Calu3 (cell line): Measurements from ENCODE around the gene FEM1B. TPM values are rescaled to one million over a fixed set of nuclear protein-coding genes. Genes with fewer than 3 reads are reported as not detected.

Experiments used
- BruUV-seq: library from RNA; stranded (reverse); fragments of 400-500 nt; replicated peaks from 2 replicates; lab custom pipeline; 2021; lab: Mats Ljungman, UMichigan
- CTCF ChIA-PET: fragments of 300-600 bp; sonication (Branson Sonifier 250); formaldehyde crosslinking; loops from one replicate; lab custom pipeline; 2022; ENCODE audit warnings: antibody characterized with exemption; lab: Charles Lee
- DNase-seq: peaks from one replicate; pipeline ENCODE4 v3.0.0; 2022
- H3K27ac Mint-ChIP-seq: one replicate; pipeline ENCODE4 v1.8.0; 2022; ENCODE audit warnings: mixed read lengths; ENCODE audit not compliant: unreplicated experiment
- H3K27me3 Mint-ChIP-seq: one replicate; pipeline ENCODE4 v1.8.0; 2022; ENCODE audit warnings: mixed read lengths; ENCODE audit not compliant: unreplicated experiment
- H3K36me3 Mint-ChIP-seq: one replicate; pipeline ENCODE4 v1.8.0; 2022; ENCODE audit warnings: mild to moderate bottlenecking, moderate library complexity, mixed read lengths; ENCODE audit not compliant: insufficient read depth, unreplicated experiment
- H3K4me1 Mint-ChIP-seq: one replicate; pipeline ENCODE4 v1.8.0; 2022; ENCODE audit warnings: mild to moderate bottlenecking, low read depth, mixed read lengths; ENCODE audit not compliant: unreplicated experiment
- H3K4me3 Mint-ChIP-seq: one replicate; pipeline ENCODE4 v1.8.0; 2022; ENCODE audit warnings: mild to moderate bottlenecking, low read depth, moderate library complexity, mixed read lengths; ENCODE audit not compliant: unreplicated experiment
- H3K9me3 Mint-ChIP-seq: one replicate; pipeline ENCODE4 v1.8.0; 2022; ENCODE audit warnings: low read depth, mixed read lengths; ENCODE audit not compliant: unreplicated experiment
- intact Hi-C: fragments of 100-400 bp; cut with micrococcal nuclease; formaldehyde crosslinking; loops from one replicate; pipeline ENCODE4 v1.10.0; 2022; ENCODE audit not compliant: unreplicated experiment
- total RNA-seq: library from RNA; stranded (reverse); gene quantifications from 2 replicates; pipeline ENCODE4 v1.2.3, GENCODE V29; 2022
- TF ChIP-seq, protein P1 (sequence below): fragments of 200-600 bp; IDR thresholded peaks from one replicate; pipeline ENCODE4 v1.8.0; 2022; ENCODE audit warnings: antibody characterized with exemption; ENCODE audit not compliant: unreplicated experiment

The FEM1B gene
- total RNA-seq, 1 experiment from 2014 or later = 41.4 TPM

DNA sequence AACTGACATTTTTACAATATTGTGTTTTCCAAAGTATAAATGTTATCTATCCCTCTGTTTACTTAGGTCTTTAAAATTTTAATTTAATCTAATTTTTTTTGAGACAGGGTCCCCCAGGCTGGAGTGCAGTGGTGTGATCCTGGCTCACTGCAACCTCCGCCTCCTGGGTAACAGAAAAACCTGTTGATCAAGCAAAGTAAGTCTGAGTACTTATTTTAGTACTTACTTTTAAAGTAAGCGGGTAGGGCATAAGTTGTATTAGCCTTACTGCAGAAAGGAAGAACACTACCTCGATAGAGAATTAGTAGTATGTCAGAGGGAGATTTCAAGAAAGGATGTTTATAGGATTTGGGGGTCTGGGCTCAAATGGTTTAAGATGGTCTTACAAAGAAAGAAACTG lies 11.9 kb upstream of the FEM1B start:
- TF ChIP-seq, protein P1, sequence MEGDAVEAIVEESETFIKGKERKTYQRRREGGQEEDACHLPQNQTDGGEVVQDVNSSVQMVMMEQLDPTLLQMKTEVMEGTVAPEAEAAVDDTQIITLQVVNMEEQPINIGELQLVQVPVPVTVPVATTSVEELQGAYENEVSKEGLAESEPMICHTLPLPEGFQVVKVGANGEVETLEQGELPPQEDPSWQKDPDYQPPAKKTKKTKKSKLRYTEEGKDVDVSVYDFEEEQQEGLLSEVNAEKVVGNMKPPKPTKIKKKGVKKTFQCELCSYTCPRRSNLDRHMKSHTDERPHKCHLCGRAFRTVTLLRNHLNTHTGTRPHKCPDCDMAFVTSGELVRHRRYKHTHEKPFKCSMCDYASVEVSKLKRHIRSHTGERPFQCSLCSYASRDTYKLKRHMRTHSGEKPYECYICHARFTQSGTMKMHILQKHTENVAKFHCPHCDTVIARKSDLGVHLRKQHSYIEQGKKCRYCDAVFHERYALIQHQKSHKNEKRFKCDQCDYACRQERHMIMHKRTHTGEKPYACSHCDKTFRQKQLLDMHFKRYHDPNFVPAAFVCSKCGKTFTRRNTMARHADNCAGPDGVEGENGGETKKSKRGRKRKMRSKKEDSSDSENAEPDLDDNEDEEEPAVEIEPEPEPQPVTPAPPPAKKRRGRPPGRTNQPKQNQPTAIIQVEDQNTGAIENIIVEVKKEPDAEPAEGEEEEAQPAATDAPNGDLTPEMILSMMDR = no peak
- no peak overlapping the region for H3K4me3 Mint-ChIP-seq
- intact Hi-C loops = no loop called here
- no peaks in the 10 kb centered on the region for H3K36me3 Mint-ChIP-seq
- H3K9me3 Mint-ChIP-seq = no peaks in the 10 kb centered on the region
- H3K27me3 Mint-ChIP-seq = peaks cover 28% of the 10 kb centered on the region
- no peak overlapping the region for H3K27ac Mint-ChIP-seq
- CTCF ChIA-PET = no interaction called here
- no peak for DNase-seq
- H3K4me1 Mint-ChIP-seq = no peaks in the 10 kb centered on the region
- BruUV-seq = no TSS peak

DNA sequence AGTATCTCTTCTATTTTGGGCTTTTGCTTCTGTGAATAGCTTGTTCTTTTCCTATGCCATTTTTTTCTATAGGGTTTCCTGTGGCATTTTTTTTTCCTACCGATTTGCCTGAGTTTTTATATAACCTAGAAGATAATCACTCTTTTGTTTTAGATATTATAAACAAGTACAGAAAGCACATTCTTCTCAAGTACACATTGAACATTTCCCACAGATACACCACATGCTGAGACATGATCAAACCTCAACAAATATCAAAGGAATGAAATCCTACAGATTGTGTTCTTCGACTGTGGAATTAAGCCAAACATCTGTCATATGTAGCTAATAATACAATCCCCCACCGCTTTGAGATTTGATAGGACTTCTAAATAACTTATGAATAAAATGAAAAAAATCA lies 9.1 kb upstream of the FEM1B start:
- CTCF ChIA-PET = no interaction called here
- intact Hi-C loops = no loop called here
- TF ChIP-seq, protein P1 = no peak
- Mint-ChIP-seq H3K9me3 (no peaks in the 10 kb centered on the region), H3K4me1 (peaks cover 27% of the 10 kb centered on the region), H3K4me3 (no peak overlapping the region), H3K27me3 (peaks cover 13% of the 10 kb centered on the region), H3K27ac (no peak overlapping the region), H3K36me3 (peaks cover 5% of the 10 kb centered on the region)
- no peak for DNase-seq
- no TSS peak for BruUV-seq

DNA sequence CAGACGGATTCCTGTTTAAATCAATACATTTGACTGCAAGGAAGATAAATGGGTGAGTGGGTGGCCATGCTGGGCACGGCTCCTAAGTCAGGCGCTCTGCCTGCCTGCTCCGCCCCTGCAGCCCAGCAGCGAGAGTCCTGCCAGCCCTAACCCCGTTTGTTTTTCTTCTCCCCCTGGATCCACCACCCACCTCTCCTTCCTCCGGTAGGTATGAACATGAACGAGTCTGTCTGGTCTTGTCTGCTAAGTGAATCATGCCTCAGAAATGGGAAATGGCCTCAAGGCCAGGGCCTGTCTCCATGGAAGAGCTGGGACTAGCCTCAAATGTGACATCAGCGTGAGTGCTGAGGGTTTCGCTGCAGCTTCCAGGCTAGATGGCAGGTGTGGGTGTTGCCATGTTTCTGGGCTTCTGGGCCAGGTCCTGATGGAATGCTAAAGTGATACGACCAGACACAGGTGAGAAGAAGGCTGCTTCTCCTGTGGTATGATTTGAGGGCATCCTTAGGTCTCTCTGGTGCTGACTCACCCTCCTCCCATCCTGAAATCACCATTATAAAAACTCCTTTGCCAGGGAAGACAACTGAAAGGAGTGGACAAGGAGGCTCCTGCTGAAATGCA lies 5.6 kb upstream of the FEM1B start:
- peak; percentile 63 for DNase-seq
- H3K27ac Mint-ChIP-seq = peak overlapping the region; percentile 75
- no peaks in the 10 kb centered on the region for H3K9me3 Mint-ChIP-seq
- TF ChIP-seq, protein P1 = no peak
- intact Hi-C loops = no loop called here
- H3K4me3 Mint-ChIP-seq = peak overlapping the region; percentile 67
- peaks cover 59% of the 10 kb centered on the region for H3K4me1 Mint-ChIP-seq
- H3K27me3 Mint-ChIP-seq = no peaks in the 10 kb centered on the region
- peaks cover 11% of the 10 kb centered on the region for H3K36me3 Mint-ChIP-seq
- BruUV-seq = no TSS peak
- CTCF ChIA-PET = interaction anchor here (1.3 to 1.7 kb wide), 3 partner anchors 15 to 23 kb away, joined by 5 to 9 read pairs (median 5); no protein-coding TSS in a partner anchor

DNA sequence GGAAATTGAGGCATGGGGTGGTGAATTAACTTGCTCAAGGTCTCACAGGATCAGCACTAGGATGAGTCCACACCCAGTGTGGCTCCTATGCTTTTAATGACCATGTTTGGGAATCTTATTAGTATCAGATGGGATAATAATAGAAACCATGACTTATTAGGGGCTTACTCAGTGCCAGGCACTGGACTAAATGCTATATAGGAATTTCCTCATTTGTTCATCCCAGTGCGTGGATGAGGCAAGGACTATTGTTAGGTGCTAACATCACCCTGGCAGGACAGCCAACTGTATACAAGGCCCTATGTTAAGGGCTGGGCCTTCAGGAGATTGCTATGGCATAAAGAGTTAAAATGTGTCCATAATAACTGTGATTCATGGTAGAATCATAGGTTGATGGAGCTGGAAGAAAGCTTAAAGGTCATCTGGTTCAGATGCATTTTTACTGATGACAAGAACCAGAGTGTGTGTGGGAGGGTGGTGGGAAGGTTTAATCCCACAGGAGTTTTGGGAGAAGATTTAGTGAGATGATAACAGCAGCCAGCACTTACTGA lies 4.7 kb upstream of the FEM1B start:
- intact Hi-C loops = no loop called here
- CTCF ChIA-PET = interaction anchor here (1.3 to 1.7 kb wide), 3 partner anchors 16 to 22 kb away, joined by 5 to 9 read pairs (median 5); no protein-coding TSS in a partner anchor
- H3K4me1 Mint-ChIP-seq = peaks cover 65% of the 10 kb centered on the region
- H3K36me3 Mint-ChIP-seq = peaks cover 19% of the 10 kb centered on the region
- H3K27ac Mint-ChIP-seq = no peak overlapping the region
- BruUV-seq = no TSS peak
- DNase-seq = no peak
- H3K27me3 Mint-ChIP-seq = no peaks in the 10 kb centered on the region
- TF ChIP-seq, protein P1 = no peak
- no peak overlapping the region for H3K4me3 Mint-ChIP-seq
- no peaks in the 10 kb centered on the region for H3K9me3 Mint-ChIP-seq
